ENCODE measurements around the gene KDM6A.

- TF ChIP-seq CTCF (IDR thresholded peaks at IDR 0.05): no peak
- no peak for TF ChIP-seq EP300 (IDR thresholded peaks at IDR 0.05)
- TF ChIP-seq POLR2A (IDR thresholded peaks at IDR 0.05): no peak
Observed at GRCh38 chrX:44922980-44923379, 50.0 kb downstream of the KDM6A start.
